ENCODE data around the gene STK32A. TPM values are rescaled to one million over a fixed set of nuclear protein-coding genes. Genes with fewer than 3 reads are reported as not detected.
A peak's percentile ranks its signal among the peaks of the same experiment; 100 is the strongest.

Gene STK32A
- total RNA-seq, 2 donors from 2014 or later = not detected

DNA sequence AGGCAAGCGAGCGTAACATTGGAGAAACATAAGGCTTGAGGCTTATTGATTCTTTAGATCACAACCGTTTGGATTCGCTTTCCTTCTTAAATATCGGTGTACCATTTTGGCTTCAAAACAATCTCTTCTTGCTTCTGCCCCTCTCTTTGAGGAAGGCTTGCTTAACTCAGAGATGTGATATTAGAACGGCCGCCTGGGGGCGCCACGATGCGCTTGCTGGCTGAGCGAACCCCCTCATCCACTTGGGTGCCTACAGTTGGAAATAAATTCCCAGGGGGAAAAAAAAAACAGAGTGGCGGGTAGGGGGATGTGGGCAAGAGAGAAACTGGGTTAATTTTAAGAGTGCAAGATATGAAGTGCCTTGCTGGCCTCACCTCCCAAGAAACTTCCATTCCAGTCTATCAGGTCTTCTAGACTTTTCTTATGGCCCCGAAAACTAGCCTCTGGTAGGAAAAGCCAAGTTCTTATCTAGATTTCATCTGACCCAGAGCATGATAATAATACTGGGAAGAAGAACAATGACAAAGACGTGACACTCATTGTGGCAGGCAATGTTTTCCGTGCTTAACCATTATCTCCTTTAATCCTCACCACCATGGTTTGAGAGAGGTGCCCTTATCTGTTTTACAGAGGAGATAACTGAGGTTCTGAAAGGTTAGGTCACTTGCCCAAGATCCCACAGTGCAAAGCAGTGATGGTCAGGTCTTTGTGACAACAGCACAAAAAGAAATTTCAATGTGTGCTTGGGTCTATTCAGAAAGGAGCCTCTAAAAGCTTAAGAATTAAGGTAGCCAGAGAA, 159.2 kb downstream of the STK32A start:
- no peak overlapping the region for H3K4me3 Mint-ChIP-seq
- no peaks in the 10 kb centered on the region for H3K27me3 Mint-ChIP-seq (ENCODE audit: low read depth)
- H3K27ac Mint-ChIP-seq = no peak overlapping the region
- no peaks in the 10 kb centered on the region for H3K36me3 Mint-ChIP-seq (ENCODE audit: insufficient read depth in 2 of 2)
- H3K9me3 Mint-ChIP-seq = no peaks in the 10 kb centered on the region
- DNase-seq (no peak), ATAC-seq (replicated peaks in 1 of 2) (no peak)
- H3K4me1 Mint-ChIP-seq (ENCODE audit: low read depth) = no peaks in the 10 kb centered on the region

GRCh38 chr5:147396070-147396823, 161.4 kb downstream of the STK32A start:
- Mint-ChIP-seq H3K4me3 (no peak overlapping the region), H3K4me1 (ENCODE audit: low read depth) (no peaks in the 10 kb centered on the region), H3K9me3 (no peaks in the 10 kb centered on the region), H3K27ac (no peak overlapping the region), H3K36me3 (ENCODE audit: insufficient read depth in 2 of 2) (no peaks in the 10 kb centered on the region), H3K27me3 (ENCODE audit: low read depth) (no peaks in the 10 kb centered on the region)
- ATAC-seq (replicated peaks in 1 of 2) (no peak), DNase-seq (no peak)

DNA sequence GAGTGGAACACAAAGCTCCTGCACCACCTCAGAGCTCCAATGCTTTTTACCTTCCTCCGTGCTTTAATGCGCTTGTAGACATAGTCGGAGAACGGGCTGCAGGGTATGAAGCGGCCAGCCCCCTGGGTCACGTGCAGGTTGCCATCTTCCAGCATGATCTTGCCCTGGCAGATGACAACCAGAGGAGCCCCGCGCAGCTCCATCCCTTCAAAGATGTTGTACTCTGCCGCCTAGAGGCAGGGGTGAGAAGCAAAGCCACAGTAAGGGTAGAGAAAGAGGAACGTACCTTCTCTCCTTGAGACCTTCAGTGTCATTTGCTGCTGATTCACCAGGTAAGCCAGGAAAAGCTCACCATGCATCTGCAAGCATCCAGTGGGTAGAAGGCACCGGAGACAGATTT, 162.8 kb downstream of the STK32A start:
- Mint-ChIP-seq H3K36me3 (ENCODE audit: insufficient read depth in 2 of 2) (no peaks in the 10 kb centered on the region), H3K27me3 (ENCODE audit: low read depth) (no peaks in the 10 kb centered on the region), H3K4me3 (no peak overlapping the region), H3K4me1 (ENCODE audit: low read depth) (no peaks in the 10 kb centered on the region), H3K27ac (no peak overlapping the region), H3K9me3 (no peaks in the 10 kb centered on the region)
- DNase-seq (no peak), ATAC-seq (replicated peaks in 1 of 2) (no peak)

DNA sequence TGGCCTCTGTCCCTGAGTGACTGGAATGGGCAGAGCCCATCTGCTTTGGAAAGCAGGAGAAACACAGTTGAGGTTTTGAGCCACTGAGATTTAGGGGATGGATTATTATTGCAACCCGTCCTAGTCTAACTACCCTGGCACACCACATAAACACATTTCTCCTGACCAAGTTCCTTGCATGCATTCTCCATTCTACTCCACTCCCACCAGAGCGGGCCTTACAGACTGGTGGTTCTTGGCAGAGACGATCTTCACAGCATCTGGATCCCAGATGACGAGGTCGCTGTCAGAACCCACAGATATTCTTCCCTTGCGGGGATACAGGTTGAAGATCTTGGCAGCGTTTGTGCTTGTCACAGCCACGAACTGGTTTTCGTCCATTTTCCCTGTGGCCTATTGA, 164.0 kb downstream of the STK32A start:
- H3K27ac Mint-ChIP-seq = no peak overlapping the region
- H3K27me3 Mint-ChIP-seq (ENCODE audit: low read depth) = no peaks in the 10 kb centered on the region

DNA sequence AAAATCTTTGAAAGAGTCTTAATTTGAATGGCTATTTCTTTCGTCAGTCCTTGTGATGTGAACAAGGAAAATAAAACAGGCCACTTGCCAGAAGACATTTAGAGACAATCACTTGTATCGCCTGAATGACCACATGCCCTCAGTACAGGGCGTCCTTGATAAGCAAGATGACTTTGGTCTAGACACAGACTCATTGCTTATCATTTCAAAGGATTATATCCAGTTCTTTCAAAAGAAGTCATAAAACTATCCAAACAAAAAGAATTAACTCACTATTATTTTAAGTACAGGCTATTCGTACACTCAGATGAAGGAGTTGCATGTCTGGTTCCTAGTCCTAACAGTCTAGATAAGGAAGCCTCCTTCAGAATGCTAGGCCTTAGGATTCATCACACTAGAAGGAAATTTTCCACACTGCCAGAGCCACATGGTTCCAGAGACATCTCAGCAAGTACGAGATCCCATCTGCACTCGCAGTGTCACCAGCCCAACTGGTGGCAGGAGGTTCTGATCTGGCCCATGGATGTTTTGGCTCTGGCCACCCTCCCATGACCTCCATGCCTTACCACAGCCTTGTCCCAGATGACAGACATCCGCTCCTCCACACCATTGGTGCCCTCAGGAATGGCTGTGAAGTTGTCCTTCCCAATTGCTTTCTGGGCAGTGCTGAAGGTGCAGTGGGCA, 165.4 kb downstream of the STK32A start:
- Mint-ChIP-seq H3K4me1 (ENCODE audit: low read depth) (no peaks in the 10 kb centered on the region), H3K9me3 (no peaks in the 10 kb centered on the region), H3K27me3 (ENCODE audit: low read depth) (no peaks in the 10 kb centered on the region), H3K4me3 (no peak overlapping the region), H3K27ac (no peak overlapping the region), H3K36me3 (ENCODE audit: insufficient read depth in 2 of 2) (no peaks in the 10 kb centered on the region)
- ATAC-seq (replicated peaks in 1 of 2) (no peak), DNase-seq (no peak)

More for the DNA sequence above, 164.0 kb downstream of the STK32A start:
- DNase-seq (no peak), ATAC-seq (replicated peaks in 1 of 2) (no peak)
- no peak overlapping the region for H3K4me3 Mint-ChIP-seq
- H3K4me1 Mint-ChIP-seq (ENCODE audit: low read depth) = no peaks in the 10 kb centered on the region
- no peaks in the 10 kb centered on the region for H3K9me3 Mint-ChIP-seq
- H3K36me3 Mint-ChIP-seq (ENCODE audit: insufficient read depth in 2 of 2) = no peaks in the 10 kb centered on the region

GRCh38 chr5:147400881-147401280, 166.1 kb downstream of the STK32A start:
- no peaks in the 10 kb centered on the region for H3K36me3 Mint-ChIP-seq (ENCODE audit: insufficient read depth in 2 of 2)
- no peak overlapping the region for H3K4me3 Mint-ChIP-seq
- ATAC-seq (replicated peaks in 1 of 2) = no peak
- DNase-seq = no peak
- H3K27me3 Mint-ChIP-seq (ENCODE audit: low read depth) = no peaks in the 10 kb centered on the region
- no peaks in the 10 kb centered on the region for H3K4me1 Mint-ChIP-seq (ENCODE audit: low read depth)
- no peak overlapping the region for H3K27ac Mint-ChIP-seq
- no peaks in the 10 kb centered on the region for H3K9me3 Mint-ChIP-seq

- no peak overlapping the region for H3K27ac Mint-ChIP-seq
- H3K27me3 Mint-ChIP-seq (ENCODE audit: low read depth) = no peaks in the 10 kb centered on the region
- no peaks in the 10 kb centered on the region for H3K36me3 Mint-ChIP-seq (ENCODE audit: insufficient read depth in 2 of 2)
- H3K9me3 Mint-ChIP-seq = no peaks in the 10 kb centered on the region
- DNase-seq (no peak), ATAC-seq (replicated peaks in 1 of 2) (peak in 1 of 2 donors; percentile 30)
- no peaks in the 10 kb centered on the region for H3K4me1 Mint-ChIP-seq (ENCODE audit: low read depth)
- H3K4me3 Mint-ChIP-seq = no peak overlapping the region
These were observed 169.1 kb downstream of the STK32A start for GRCh38 chr5:147403651-147404640.

GRCh38 chr5:147404706-147405105, 169.9 kb downstream of the STK32A start:
- no peaks in the 10 kb centered on the region for H3K4me1 Mint-ChIP-seq (ENCODE audit: low read depth)
- no peak overlapping the region for H3K4me3 Mint-ChIP-seq
- H3K27me3 Mint-ChIP-seq (ENCODE audit: low read depth) = no peaks in the 10 kb centered on the region
- DNase-seq (no peak), ATAC-seq (replicated peaks in 1 of 2) (no peak)
- H3K36me3 Mint-ChIP-seq (ENCODE audit: insufficient read depth in 2 of 2) = no peaks in the 10 kb centered on the region
- no peak overlapping the region for H3K27ac Mint-ChIP-seq
- H3K9me3 Mint-ChIP-seq = no peaks in the 10 kb centered on the region

DNA sequence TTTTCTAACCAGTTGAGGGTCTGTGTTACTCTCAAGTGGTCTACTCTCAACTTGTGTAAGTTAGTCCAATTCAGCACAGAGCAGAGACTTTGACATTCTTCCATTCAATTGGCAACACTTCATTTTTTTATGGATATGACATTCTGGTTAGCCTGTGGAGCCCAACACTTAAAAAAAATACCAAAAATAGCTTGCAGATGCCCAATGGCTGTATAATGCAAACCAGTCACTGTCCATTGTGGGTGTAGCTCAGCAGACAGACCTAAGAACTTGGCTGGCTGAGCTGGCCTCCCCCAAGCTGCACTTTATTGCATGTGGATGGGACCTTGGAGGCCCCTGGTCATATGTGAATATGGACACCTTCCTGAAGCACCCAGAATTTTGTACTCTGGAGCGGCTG, 171.8 kb downstream of the STK32A start:
- ATAC-seq (replicated peaks in 1 of 2) (no peak), DNase-seq (no peak)
- H3K4me1 Mint-ChIP-seq (ENCODE audit: low read depth) = no peaks in the 10 kb centered on the region
- no peaks in the 10 kb centered on the region for H3K9me3 Mint-ChIP-seq
- no peaks in the 10 kb centered on the region for H3K36me3 Mint-ChIP-seq (ENCODE audit: insufficient read depth in 2 of 2)
- no peak overlapping the region for H3K27ac Mint-ChIP-seq
- no peaks in the 10 kb centered on the region for H3K27me3 Mint-ChIP-seq (ENCODE audit: low read depth)
- H3K4me3 Mint-ChIP-seq = no peak overlapping the region

DNA sequence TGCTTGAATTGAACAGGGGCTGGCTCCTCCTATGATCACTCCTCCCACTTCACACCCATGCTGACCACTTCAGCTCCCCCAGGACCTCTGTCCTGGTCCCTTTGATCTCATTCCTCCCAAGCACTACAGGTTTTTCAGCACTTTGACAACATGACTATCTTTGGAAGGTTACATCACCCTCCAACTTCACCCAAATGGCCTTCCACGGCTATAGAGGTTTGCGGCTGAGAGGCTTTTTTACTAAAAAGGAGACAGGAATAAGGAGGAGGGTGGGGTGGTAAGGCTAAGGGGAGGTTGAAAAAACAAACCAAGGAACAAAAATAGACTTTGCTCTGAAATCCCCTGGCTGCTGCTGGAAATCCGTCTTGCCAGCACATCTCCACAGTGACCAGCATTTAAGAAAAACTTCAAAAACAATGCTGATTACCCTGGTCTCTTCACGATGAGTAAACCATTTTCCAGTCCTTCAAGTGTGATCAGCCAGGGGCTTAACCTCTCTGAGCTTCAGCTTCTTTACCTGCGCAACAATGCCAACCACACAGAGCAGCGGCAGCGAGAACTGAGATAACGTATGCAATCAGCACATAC, 172.4 kb downstream of the STK32A start:
- ATAC-seq (replicated peaks in 1 of 2) = no peak
- Mint-ChIP-seq H3K4me3 (no peak overlapping the region), H3K27ac (no peak overlapping the region), H3K27me3 (ENCODE audit: low read depth) (no peaks in the 10 kb centered on the region), H3K9me3 (no peaks in the 10 kb centered on the region), H3K36me3 (ENCODE audit: insufficient read depth in 2 of 2) (no peaks in the 10 kb centered on the region), H3K4me1 (ENCODE audit: low read depth) (no peaks in the 10 kb centered on the region)
- no peak for DNase-seq

DNA sequence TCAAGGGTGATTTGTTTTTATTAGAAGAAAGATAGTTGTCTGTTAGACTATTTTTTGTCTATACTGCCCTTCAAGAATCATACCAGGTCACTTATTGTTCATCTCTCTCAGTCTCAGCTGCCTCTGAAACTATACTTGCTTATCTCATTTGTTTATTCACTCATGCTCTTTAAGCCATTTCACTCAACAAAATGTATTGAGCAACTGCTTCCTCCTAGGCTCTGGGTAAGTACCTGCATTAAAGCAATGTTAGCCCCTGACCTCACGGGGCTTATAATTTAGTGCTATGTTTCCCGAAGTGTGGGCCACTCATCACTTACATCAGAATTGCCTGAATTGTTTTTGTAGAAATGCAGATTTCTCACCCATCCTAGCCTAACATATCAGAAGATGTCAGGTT, 174.2 kb downstream of the STK32A start:
- H3K27ac Mint-ChIP-seq = no peak overlapping the region
- H3K27me3 Mint-ChIP-seq (ENCODE audit: low read depth) = no peaks in the 10 kb centered on the region
- ATAC-seq (replicated peaks in 1 of 2) = no peak

More for the DNA sequence above, 174.2 kb downstream of the STK32A start:
- H3K4me1 Mint-ChIP-seq (ENCODE audit: low read depth) = no peaks in the 10 kb centered on the region
- H3K9me3 Mint-ChIP-seq = no peaks in the 10 kb centered on the region
- H3K36me3 Mint-ChIP-seq (ENCODE audit: insufficient read depth in 2 of 2) = no peaks in the 10 kb centered on the region
- H3K4me3 Mint-ChIP-seq = no peak overlapping the region
- no peak for DNase-seq
